HCT116 (cell line): ENCODE data around the gene AWAT2. TPM values are rescaled to one million over a fixed set of nuclear protein-coding genes. Genes with fewer than 3 reads are reported as not detected.

Source experiments
- ATAC-seq: fragments of 200-7000 bp; cut with Tn5 transposase; 2 replicates; pipeline ENCODE4 v1.9.1; 2020; ENCODE audit warnings: mild to moderate bottlenecking, moderate library complexity
- BruUV-seq: library from RNA; stranded (reverse); fragments of 400-500 nt; replicated peaks from 2 replicates; lab custom pipeline; 2021; lab: Mats Ljungman, UMichigan
- CTCF ChIA-PET: fragments of 300-600 bp; sonication (Branson Sonifier 250); formaldehyde crosslinking; loops from one replicate; lab custom pipeline; 2021; ENCODE audit warnings: antibody characterized with exemption; lab: Charles Lee
- POLR2A ChIA-PET: fragments of 300-600, 350-600 bp; sonication (Branson Sonifier 250); formaldehyde crosslinking; loops from one replicate; lab custom pipeline; 2021; ENCODE audit warnings: antibody characterized with exemption; lab: Charles Lee
- RAD21 ChIA-PET, 2 experiments: fragments of 300-600 bp; sonication (Branson Sonifier 250); formaldehyde crosslinking; loops; one replicate each; lab custom pipeline; 2023; ENCODE audit warnings: low total read pairs in 2 of 2; ENCODE audit not compliant: uncharacterized antibody in 2 of 2, unreplicated experiment in 2 of 2, low non-redundant PET in 1 of 2; lab: Charles Lee
- DNase-seq: peaks from one replicate; pipeline ENCODE4 v3.0.0-alpha.2; 2010; ENCODE audit warnings: low read depth, low spot score
- H2AFZ ChIP-seq: fragments of 200-600 bp; shearing (Covaris generic), sonication (generic); 2 replicates; pipeline ENCODE4 v1.6.1; 2017; ENCODE audit warnings: low read depth, mixed run types, mixed read lengths, antibody characterized with exemption, low read length; ENCODE audit not compliant: poor library complexity, severe bottlenecking
- H3K27ac ChIP-seq: 2 replicates; pipeline ENCODE4 v1.5.1; 2012; ENCODE audit warnings: low read depth, low read length
- H3K27me3 ChIP-seq: fragments of 200-600 bp; sonication (generic); 2 replicates; pipeline ENCODE4 v1.6.1; 2016; ENCODE audit warnings: mixed run types, low read length, mixed read lengths; ENCODE audit not compliant: insufficient read depth
- H3K36me3 ChIP-seq, 2 experiments: fragments of 200-500 bp in 1 of 2; fragments of 200-600 bp in 1 of 2; sonication (Bioruptor generic) in 1 of 2; sonication (generic) in 1 of 2; 2 replicates each; pipeline versions ENCODE4 v1.5.1 to v1.6.1; 2014 to 2016; ENCODE audit warnings: low read length in 2 of 2, inconsistent platforms in 1 of 2, mixed read lengths in 1 of 2, mixed run types in 1 of 2; ENCODE audit not compliant: insufficient read depth in 2 of 2, control insufficient read depth in 1 of 2
- H3K4me1 ChIP-seq, 2 experiments: fragments of 200-600 bp in 1 of 2; sonication (generic) in 1 of 2; 2 replicates each; pipeline versions ENCODE4 v1.5.1 to v1.6.1; 2012 to 2017; ENCODE audit warnings: low read length in 2 of 2, inconsistent platforms in 1 of 2, mild to moderate bottlenecking in 1 of 2, mixed read lengths in 1 of 2, mixed run types in 1 of 2, moderate library complexity in 1 of 2; ENCODE audit not compliant: insufficient read depth in 2 of 2, control insufficient read depth in 1 of 2
- H3K4me2 ChIP-seq: fragments of 200-600 bp; sonication (generic); 2 replicates; pipeline ENCODE4 v1.6.1; 2017; ENCODE audit warnings: mixed run types, low read length, mixed read lengths
- H3K4me3 ChIP-seq, 2 experiments: fragments of 200-600 bp in 1 of 2; sonication (generic) in 1 of 2; replicated peaks in 1 of 2; 2 replicates each; pipeline ENCODE4 v1.5.1; 2011 to 2016; ENCODE audit warnings: low read length in 2 of 2, control low read depth in 1 of 2, low read depth in 1 of 2, mild to moderate bottlenecking in 1 of 2, mixed read lengths in 1 of 2, mixed run types in 1 of 2
- H3K79me2 ChIP-seq: fragments of 200-600 bp; sonication (generic); 2 replicates; pipeline ENCODE4 v1.6.1; 2017; ENCODE audit warnings: mild to moderate bottlenecking, mixed run types, low read length, moderate library complexity, mixed read lengths; ENCODE audit not compliant: insufficient read depth
- H3K9ac ChIP-seq: fragments of 200-600 bp; sonication (generic); 2 replicates; pipeline ENCODE4 v1.6.1; 2016; ENCODE audit warnings: low read length, mixed read lengths
- H3K9me2 ChIP-seq: fragments of 200-600 bp; sonication (generic), shearing (Covaris generic); 2 replicates; pipeline ENCODE4 v1.6.1; 2017; ENCODE audit warnings: mixed run types, mild to moderate bottlenecking, moderate library complexity; ENCODE audit not compliant: insufficient read depth
- H3K9me3 ChIP-seq, 2 experiments: fragments of 200-500 bp in 1 of 2; fragments of 200-600 bp in 1 of 2; sonication (Bioruptor generic) in 1 of 2; sonication (generic) in 1 of 2; 2 replicates each; pipeline ENCODE4 v1.6.1; 2014 to 2017; ENCODE audit warnings: low read length in 2 of 2, mixed read lengths in 2 of 2, inconsistent platforms in 1 of 2, low read depth in 1 of 2, mild to moderate bottlenecking in 1 of 2, mixed run types in 1 of 2, moderate library complexity in 1 of 2; ENCODE audit not compliant: control insufficient read depth in 1 of 2, insufficient read depth in 1 of 2
- H4K20me1 ChIP-seq: fragments of 200-600 bp; sonication (generic), shearing (Covaris generic); 2 replicates; pipeline ENCODE4 v1.6.1; 2017; ENCODE audit warnings: mixed run types, mild to moderate bottlenecking, moderate library complexity; ENCODE audit not compliant: insufficient read depth
- CEBPB ChIP-seq: IDR thresholded peaks from 2 replicates; pipeline ENCODE4 v1.6.1; 2012; ENCODE audit warnings: low read depth
- ELF1 ChIP-seq: IDR thresholded peaks from 2 replicates; pipeline ENCODE4 v1.6.1; 2012; ENCODE audit warnings: low read depth, borderline replicate concordance
- POLR2AphosphoS5 ChIP-seq: IDR thresholded peaks from 2 replicates; pipeline ENCODE4 v1.6.1; 2011; ENCODE audit warnings: mild to moderate bottlenecking, low read depth, low read length, moderate library complexity
- TCF7L2 ChIP-seq: IDR thresholded peaks from 2 replicates; pipeline ENCODE4 v1.7.0; 2011; ENCODE audit warnings: borderline replicate concordance, inconsistent platforms; ENCODE audit not compliant: insufficient read depth, insufficient read length; ENCODE audit errors: extremely low read depth
- ZFX ChIP-seq: fragments of 450-650 bp; IDR thresholded peaks from 2 replicates; pipeline ENCODE4 v1.6.1; 2017
- ZNF274 ChIP-seq: fragments of 200-500 bp; sonication (Bioruptor generic); IDR thresholded peaks from 2 replicates; pipeline ENCODE4 v1.6.1; 2014; ENCODE audit warnings: mild to moderate bottlenecking, low read depth, low read length, inconsistent platforms
- intact Hi-C: fragments of 100-400 bp; cut with micrococcal nuclease; formaldehyde crosslinking; loops from 2 replicates; pipeline ENCODE4 v1.10.0; 2022
- total RNA-seq: library from RNA; stranded (reverse); gene quantifications from one replicate; pipeline ENCODE4 v1.2.1, GENCODE V29; 2021; ENCODE audit not compliant: unreplicated experiment
- TF ChIP-seq, protein P1 (sequence below): IDR thresholded peaks from 2 replicates; pipeline ENCODE4 v1.6.1; 2012
- TF ChIP-seq, protein P2 (sequence below), 3 experiments: fragments of 200-600 bp in 1 of 3; sonication (generic) in 1 of 3; IDR thresholded peaks in 2 of 3; conservative IDR thresholded peaks in 1 of 3; 2 replicates each; pipeline ENCODE4 v1.5.1; 2012 to 2017; ENCODE audit warnings: low read depth in 2 of 3, low read length in 2 of 3, antibody characterized with exemption in 1 of 3, borderline replicate concordance in 1 of 3, control low read depth in 1 of 3, mild to moderate bottlenecking in 1 of 3, mixed read lengths in 1 of 3, mixed run types in 1 of 3, moderate library complexity in 1 of 3; ENCODE audit not compliant: insufficient read depth in 1 of 3
- TF ChIP-seq, protein P3 (sequence below): IDR thresholded peaks from 2 replicates; pipeline ENCODE4 v1.6.1; 2011; ENCODE audit warnings: mild to moderate bottlenecking, low read length, moderate library complexity; ENCODE audit not compliant: insufficient replicate concordance; ENCODE audit errors: extremely low read depth

The AWAT2 gene
- total RNA-seq, 1 experiment from 2014 or later = not detected

GRCh38 chrX:70009049-70009448, 40.7 kb downstream of the AWAT2 start:
- ATAC-seq (no peak), DNase-seq (no peak)
- no peak overlapping the region for H3K27ac ChIP-seq
- H3K79me2 ChIP-seq = no peaks in the 10 kb centered on the region
- H3K4me3 ChIP-seq = no peak overlapping the region
- no peak overlapping the region for H3K4me2 ChIP-seq
- H3K9me2 ChIP-seq = no peaks in the 10 kb centered on the region
- no peaks in the 10 kb centered on the region for H3K4me1 ChIP-seq
- H2AFZ ChIP-seq = no peak overlapping the region
- no peak for TF ChIP-seq TCF7L2
- TF ChIP-seq, protein P1, sequence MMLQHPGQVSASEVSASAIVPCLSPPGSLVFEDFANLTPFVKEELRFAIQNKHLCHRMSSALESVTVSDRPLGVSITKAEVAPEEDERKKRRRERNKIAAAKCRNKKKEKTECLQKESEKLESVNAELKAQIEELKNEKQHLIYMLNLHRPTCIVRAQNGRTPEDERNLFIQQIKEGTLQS = no peak
- TF ChIP-seq POLR2AphosphoS5 = no peak
- TF ChIP-seq ZNF274 = no peak
- no peak for TF ChIP-seq CEBPB
- TF ChIP-seq, protein P2, sequence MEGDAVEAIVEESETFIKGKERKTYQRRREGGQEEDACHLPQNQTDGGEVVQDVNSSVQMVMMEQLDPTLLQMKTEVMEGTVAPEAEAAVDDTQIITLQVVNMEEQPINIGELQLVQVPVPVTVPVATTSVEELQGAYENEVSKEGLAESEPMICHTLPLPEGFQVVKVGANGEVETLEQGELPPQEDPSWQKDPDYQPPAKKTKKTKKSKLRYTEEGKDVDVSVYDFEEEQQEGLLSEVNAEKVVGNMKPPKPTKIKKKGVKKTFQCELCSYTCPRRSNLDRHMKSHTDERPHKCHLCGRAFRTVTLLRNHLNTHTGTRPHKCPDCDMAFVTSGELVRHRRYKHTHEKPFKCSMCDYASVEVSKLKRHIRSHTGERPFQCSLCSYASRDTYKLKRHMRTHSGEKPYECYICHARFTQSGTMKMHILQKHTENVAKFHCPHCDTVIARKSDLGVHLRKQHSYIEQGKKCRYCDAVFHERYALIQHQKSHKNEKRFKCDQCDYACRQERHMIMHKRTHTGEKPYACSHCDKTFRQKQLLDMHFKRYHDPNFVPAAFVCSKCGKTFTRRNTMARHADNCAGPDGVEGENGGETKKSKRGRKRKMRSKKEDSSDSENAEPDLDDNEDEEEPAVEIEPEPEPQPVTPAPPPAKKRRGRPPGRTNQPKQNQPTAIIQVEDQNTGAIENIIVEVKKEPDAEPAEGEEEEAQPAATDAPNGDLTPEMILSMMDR (IDR thresholded peaks at IDR 0.05 in 2 of 3, conservative IDR thresholded peaks at IDR 0.05 in 1 of 3; ENCODE audit: borderline replicate concordance in 1 of 3, insufficient read depth in 1 of 3, low read depth in 2 of 3, low read length in 2 of 3) = no peak
- TF ChIP-seq ZFX = no peak
- TF ChIP-seq ELF1 = no peak
- TF ChIP-seq, protein P3, sequence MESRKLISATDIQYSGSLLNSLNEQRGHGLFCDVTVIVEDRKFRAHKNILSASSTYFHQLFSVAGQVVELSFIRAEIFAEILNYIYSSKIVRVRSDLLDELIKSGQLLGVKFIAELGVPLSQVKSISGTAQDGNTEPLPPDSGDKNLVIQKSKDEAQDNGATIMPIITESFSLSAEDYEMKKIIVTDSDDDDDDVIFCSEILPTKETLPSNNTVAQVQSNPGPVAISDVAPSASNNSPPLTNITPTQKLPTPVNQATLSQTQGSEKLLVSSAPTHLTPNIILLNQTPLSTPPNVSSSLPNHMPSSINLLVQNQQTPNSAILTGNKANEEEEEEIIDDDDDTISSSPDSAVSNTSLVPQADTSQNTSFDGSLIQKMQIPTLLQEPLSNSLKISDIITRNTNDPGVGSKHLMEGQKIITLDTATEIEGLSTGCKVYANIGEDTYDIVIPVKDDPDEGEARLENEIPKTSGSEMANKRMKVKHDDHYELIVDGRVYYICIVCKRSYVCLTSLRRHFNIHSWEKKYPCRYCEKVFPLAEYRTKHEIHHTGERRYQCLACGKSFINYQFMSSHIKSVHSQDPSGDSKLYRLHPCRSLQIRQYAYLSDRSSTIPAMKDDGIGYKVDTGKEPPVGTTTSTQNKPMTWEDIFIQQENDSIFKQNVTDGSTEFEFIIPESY = no peak
- no peaks in the 10 kb centered on the region for H4K20me1 ChIP-seq
- H3K36me3 ChIP-seq = no peaks in the 10 kb centered on the region
- ChIA-PET POLR2A (no interaction called here), CTCF (no interaction called here), RAD21 (no interaction called here)
- no TSS peak for BruUV-seq
- intact Hi-C loops = no loop called here
- no peak overlapping the region for H3K9ac ChIP-seq
- no peaks in the 10 kb centered on the region for H3K27me3 ChIP-seq
- H3K9me3 ChIP-seq = no peaks in the 10 kb centered on the region
